B cell (primary cell): Measurements from ENCODE around the gene SUSD5.

Experiments used
- EZH2 ChIP-seq: IDR thresholded peaks from 2 replicates; pipeline ENCODE4 v1.6.1; 2012; ENCODE audit warnings: borderline replicate concordance, low read depth, mild to moderate bottlenecking, moderate library complexity, low read length; ENCODE audit not compliant: insufficient read depth, poor library complexity, severe bottlenecking
- TF ChIP-seq, protein P1 (sequence below): fragments of 200-600 bp; IDR thresholded peaks from one replicate; pipeline ENCODE4 v1.8.0; 2022; ENCODE audit warnings: antibody characterized with exemption, mild to moderate bottlenecking

DNA sequence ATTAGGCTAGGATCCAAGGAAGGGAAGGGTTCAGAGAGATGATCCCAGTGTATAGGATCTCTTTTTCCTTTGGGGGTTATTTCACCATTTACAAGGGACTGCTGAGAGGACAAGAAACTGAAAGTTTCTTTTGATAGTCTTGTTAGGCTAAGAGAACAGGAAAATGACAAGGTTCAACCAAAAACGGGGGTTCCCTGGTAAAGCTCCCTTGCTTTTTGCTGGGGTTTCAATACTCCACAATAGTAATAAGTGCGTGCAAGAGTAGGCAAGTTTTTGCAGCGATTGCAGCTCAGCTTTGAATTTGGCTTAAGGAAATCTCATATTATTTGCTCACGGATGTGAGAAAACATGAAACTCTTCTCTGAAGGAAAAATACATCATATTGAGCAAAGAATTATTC lies 18.8 kb upstream of the SUSD5 start:
- TF ChIP-seq EZH2, result no peak
- TF ChIP-seq, protein P1, sequence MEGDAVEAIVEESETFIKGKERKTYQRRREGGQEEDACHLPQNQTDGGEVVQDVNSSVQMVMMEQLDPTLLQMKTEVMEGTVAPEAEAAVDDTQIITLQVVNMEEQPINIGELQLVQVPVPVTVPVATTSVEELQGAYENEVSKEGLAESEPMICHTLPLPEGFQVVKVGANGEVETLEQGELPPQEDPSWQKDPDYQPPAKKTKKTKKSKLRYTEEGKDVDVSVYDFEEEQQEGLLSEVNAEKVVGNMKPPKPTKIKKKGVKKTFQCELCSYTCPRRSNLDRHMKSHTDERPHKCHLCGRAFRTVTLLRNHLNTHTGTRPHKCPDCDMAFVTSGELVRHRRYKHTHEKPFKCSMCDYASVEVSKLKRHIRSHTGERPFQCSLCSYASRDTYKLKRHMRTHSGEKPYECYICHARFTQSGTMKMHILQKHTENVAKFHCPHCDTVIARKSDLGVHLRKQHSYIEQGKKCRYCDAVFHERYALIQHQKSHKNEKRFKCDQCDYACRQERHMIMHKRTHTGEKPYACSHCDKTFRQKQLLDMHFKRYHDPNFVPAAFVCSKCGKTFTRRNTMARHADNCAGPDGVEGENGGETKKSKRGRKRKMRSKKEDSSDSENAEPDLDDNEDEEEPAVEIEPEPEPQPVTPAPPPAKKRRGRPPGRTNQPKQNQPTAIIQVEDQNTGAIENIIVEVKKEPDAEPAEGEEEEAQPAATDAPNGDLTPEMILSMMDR, result no peak
